Chondrocyte (in vitro differentiated cells): ENCODE measurements around the gene RIMS1. TPM values are rescaled to one million over a fixed set of nuclear protein-coding genes. Genes with fewer than 3 reads are reported as not detected.

Experiments used
- DNase-seq: peaks from one replicate; pipeline ENCODE4 v3.0.0; 2021; ENCODE audit warnings: mixed read lengths, low spot score
- H3K27ac Mint-ChIP-seq: one replicate; pipeline ENCODE4 v1.8.0; 2021; ENCODE audit warnings: mild to moderate bottlenecking, moderate library complexity, mixed read lengths; ENCODE audit not compliant: unreplicated experiment
- H3K27me3 Mint-ChIP-seq: 2 replicates; pipeline ENCODE4 v1.8.0; 2021; ENCODE audit warnings: low read depth, mixed read lengths
- H3K36me3 Mint-ChIP-seq: 2 replicates; pipeline ENCODE4 v1.8.0; 2021; ENCODE audit warnings: low read depth, mixed read lengths
- H3K4me1 Mint-ChIP-seq: 2 replicates; pipeline ENCODE4 v1.8.0; 2021; ENCODE audit warnings: low read depth, mild to moderate bottlenecking, mixed read lengths
- H3K4me3 Mint-ChIP-seq: one replicate; pipeline ENCODE4 v1.8.0; 2021; ENCODE audit warnings: mild to moderate bottlenecking, moderate library complexity, mixed read lengths; ENCODE audit not compliant: unreplicated experiment
- H3K9me3 Mint-ChIP-seq: 2 replicates; pipeline ENCODE4 v1.8.0; 2021; ENCODE audit warnings: low read depth, mixed read lengths
- CTCF ChIP-seq: fragments of 200-600 bp; sonication (generic); IDR thresholded peaks from 2 replicates; pipeline ENCODE4 v1.5.0; 2021; ENCODE audit warnings: antibody characterized with exemption, mild to moderate bottlenecking, moderate library complexity
- total RNA-seq: library from RNA; stranded (reverse); gene quantifications from 3 replicates; pipeline ENCODE4 v1.2.1, GENCODE V29; 2021

The RIMS1 gene
- total RNA-seq, 1 donor from 2014 or later, result 6.6 TPM

DNA sequence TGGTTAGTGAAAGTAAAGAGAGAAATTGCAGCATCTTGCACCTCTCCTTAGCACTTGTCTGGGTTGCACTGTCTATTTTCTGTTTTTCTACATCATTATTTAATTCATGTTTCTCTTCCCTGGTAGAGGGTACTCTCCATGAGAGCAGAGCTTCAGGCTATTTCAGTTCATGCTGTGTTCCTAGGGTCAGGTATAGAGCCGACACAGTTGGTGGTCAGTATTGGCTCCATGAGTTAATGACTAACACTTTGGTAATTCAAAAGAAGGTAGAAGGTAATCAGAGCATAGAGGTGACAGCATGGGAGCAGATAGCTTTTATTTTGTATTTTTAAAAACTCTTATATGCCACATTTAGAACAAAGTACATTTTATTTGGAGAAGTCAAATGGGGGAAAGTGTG is 42.7 kb downstream of the RIMS1 start:
- Mint-ChIP-seq H3K4me1 (no peaks in the 10 kb centered on the region), H3K27me3 (peaks cover 13% of the 10 kb centered on the region), H3K9me3 (no peaks in the 10 kb centered on the region), H3K27ac (no peak overlapping the region), H3K36me3 (peaks cover 2% of the 10 kb centered on the region), H3K4me3 (no peak overlapping the region)
- TF ChIP-seq CTCF, result no peak
- no peak for DNase-seq

DNA sequence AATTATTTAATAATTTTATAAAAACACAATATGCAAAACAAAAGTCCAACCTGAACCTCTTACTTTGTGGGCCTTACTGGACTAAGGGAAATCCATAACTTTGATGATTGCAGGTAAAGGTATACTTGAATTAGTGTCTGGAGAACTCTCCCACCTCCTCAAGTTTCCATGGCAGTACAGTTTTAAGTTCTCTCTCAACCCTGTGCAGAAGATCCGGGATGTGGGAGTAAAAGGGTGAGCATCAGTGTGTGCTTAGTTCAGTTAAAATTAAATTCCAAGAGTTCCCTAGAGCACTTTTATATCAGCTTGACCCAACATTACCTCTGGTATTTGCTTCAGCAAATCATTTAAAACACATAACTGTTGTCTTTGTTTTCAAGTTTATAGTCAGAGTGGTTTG is 47.5 kb downstream of the RIMS1 start:
- H3K4me3 Mint-ChIP-seq, result no peak overlapping the region
- H3K9me3 Mint-ChIP-seq, result no peaks in the 10 kb centered on the region
- peaks cover 2% of the 10 kb centered on the region for H3K36me3 Mint-ChIP-seq
- no peak overlapping the region for H3K27ac Mint-ChIP-seq
- DNase-seq, result no peak
- no peaks in the 10 kb centered on the region for H3K4me1 Mint-ChIP-seq
- no peak for TF ChIP-seq CTCF
- H3K27me3 Mint-ChIP-seq, result peaks cover 10% of the 10 kb centered on the region

DNA sequence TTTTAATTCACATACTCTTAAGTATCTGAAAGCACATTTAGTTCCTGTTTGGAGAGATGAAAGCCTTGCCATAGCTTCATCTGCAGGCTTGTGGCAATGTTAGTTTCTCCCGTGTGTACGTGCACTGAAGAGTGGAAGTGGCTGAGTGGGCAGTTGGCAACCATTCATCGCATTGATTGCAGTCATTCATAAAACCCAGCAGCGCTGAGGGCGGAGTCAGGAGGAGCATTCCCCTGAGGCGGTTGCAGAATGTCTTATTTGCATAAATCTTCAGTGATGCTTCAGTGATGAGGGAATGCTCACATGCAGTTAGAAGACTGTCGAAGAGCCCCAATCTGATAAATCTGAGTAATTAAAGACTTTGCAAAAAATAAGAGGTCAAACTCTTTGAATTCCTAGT is 79.1 kb downstream of the RIMS1 start:
- no peak for DNase-seq
- Mint-ChIP-seq H3K27ac (no peak overlapping the region), H3K4me1 (no peaks in the 10 kb centered on the region), H3K4me3 (no peak overlapping the region), H3K27me3 (peaks cover 31% of the 10 kb centered on the region), H3K9me3 (no peaks in the 10 kb centered on the region), H3K36me3 (no peaks in the 10 kb centered on the region)
- no peak for TF ChIP-seq CTCF

DNA sequence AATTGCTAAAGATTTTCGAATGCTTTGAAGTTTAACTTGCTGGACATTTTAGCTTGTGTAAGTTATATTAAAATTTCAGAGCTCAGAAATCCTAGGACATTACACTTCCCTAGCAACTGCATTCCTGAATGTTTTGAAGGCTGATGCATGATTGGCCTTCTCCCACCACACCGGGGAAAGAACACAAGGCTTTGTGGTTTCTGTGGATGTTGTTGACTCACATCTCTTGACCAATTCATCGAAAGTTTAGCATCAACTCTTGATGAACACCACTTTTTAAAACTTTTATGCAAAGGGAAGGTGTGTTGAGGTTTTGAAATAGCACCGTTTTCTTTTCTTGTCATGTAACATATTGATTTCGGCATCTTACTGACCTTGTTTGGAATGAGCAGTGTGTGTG is 81.1 kb downstream of the RIMS1 start:
- TF ChIP-seq CTCF, result no peak
- no peak for DNase-seq
- H3K27ac Mint-ChIP-seq, result no peak overlapping the region

DNA sequence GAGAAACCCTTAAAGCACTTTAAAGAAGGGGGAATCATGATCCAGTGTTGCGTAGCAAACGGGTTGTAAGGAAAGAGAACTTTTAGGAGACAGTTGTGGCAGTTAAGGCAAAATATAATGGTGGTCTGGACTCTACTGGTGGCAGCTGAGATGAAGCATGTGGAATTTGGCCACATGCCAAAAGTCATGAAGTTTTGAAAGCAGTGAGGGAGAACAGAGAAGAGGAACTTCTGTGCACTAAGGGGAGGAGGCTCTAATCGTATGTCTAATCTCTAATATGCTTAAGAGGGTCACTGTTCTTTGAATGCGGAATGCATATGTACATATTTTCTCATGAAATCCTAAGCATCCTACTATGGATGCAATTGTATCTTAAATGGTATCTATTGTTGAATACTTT is 91.5 kb downstream of the RIMS1 start:
- no peak for TF ChIP-seq CTCF
- H3K4me3 Mint-ChIP-seq, result no peak overlapping the region

More for the DNA sequence above, 81.1 kb downstream of the RIMS1 start:
- Mint-ChIP-seq H3K4me1 (no peaks in the 10 kb centered on the region), H3K4me3 (no peak overlapping the region), H3K9me3 (no peaks in the 10 kb centered on the region), H3K36me3 (no peaks in the 10 kb centered on the region), H3K27me3 (peaks cover 23% of the 10 kb centered on the region)

More for the DNA sequence above, 91.5 kb downstream of the RIMS1 start:
- no peaks in the 10 kb centered on the region for H3K9me3 Mint-ChIP-seq
- H3K4me1 Mint-ChIP-seq, result no peaks in the 10 kb centered on the region
- no peak overlapping the region for H3K27ac Mint-ChIP-seq
- no peaks in the 10 kb centered on the region for H3K36me3 Mint-ChIP-seq
- peaks cover 4% of the 10 kb centered on the region for H3K27me3 Mint-ChIP-seq
- no peak for DNase-seq
